Parathyroid adenoma (tissue), 2 donors: ENCODE results near the gene DOCK3.

Experiments
- H2AFZ ChIP-seq: fragments of 300-600 bp; sonication (generic); one replicate; pipeline ENCODE4 v1.7.0; 2017; ENCODE audit warnings: antibody characterized with exemption, mild to moderate bottlenecking
- H3K27ac ChIP-seq: fragments of 300-600 bp; sonication (generic); one replicate; pipeline ENCODE4 v1.7.0; 2017
- H3K27me3 ChIP-seq: fragments of 300-600 bp; sonication (generic); one replicate; pipeline ENCODE4 v1.7.0; 2017; ENCODE audit warnings: low read length; ENCODE audit not compliant: control insufficient read depth, insufficient read depth
- H3K36me3 ChIP-seq: fragments of 300-600 bp; sonication (generic); one replicate; pipeline ENCODE4 v1.7.0; 2017; ENCODE audit warnings: low read length; ENCODE audit not compliant: control insufficient read depth, insufficient read depth
- H3K4me1 ChIP-seq: fragments of 300-600 bp; sonication (generic); one replicate; pipeline ENCODE4 v1.7.0; 2017; ENCODE audit warnings: control low read depth
- H3K4me2 ChIP-seq: fragments of 300-600 bp; sonication (generic); one replicate; pipeline ENCODE4 v1.7.0; 2017; ENCODE audit warnings: low read length
- H3K4me3 ChIP-seq: fragments of 300-600 bp; sonication (generic); one replicate; pipeline ENCODE4 v1.7.0; 2017; ENCODE audit warnings: low read depth, low read length
- H3K79me2 ChIP-seq: fragments of 300-600 bp; sonication (generic); one replicate; pipeline ENCODE4 v1.7.0; 2017; ENCODE audit warnings: control low read depth
- H3K9ac ChIP-seq: fragments of 300-600 bp; sonication (generic); one replicate; pipeline ENCODE4 v1.7.0; 2017; ENCODE audit warnings: mild to moderate bottlenecking
- H3K9me3 ChIP-seq: fragments of 300-600 bp; sonication (generic); one replicate; pipeline ENCODE4 v1.7.0; 2017; ENCODE audit warnings: low read length; ENCODE audit not compliant: control insufficient read depth
- TF ChIP-seq, protein P1 (sequence below): fragments of 300-600 bp; sonication (generic); IDR thresholded peaks from one replicate; pipeline ENCODE4 v1.7.0; 2017; ENCODE audit warnings: antibody characterized with exemption, mild to moderate bottlenecking
- donor health status: primary hyperparathyroidism.

Gene DOCK3

DNA sequence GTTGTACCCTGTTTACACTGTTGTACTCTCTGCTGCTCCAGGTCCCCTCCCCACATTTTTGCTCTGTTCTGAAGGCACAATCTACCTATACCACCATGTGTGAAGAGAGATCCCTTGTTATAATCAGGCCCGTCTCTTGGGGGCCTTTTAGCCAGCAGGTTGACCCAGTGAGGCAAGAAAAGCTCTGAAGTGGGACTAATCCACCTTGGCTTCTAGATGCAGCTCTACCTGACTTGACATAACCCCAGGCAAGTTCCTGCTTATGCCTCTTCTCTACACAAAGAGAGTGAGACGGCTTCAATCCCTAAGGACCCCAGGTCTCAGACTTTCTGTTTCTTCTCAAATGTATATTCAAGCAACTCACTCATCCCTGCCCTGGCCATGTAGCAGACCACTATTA lies 653.5 kb downstream of the DOCK3 start:
- H3K79me2 ChIP-seq: no peaks in the 10 kb centered on the region
- H3K9me3 ChIP-seq: no peaks in the 10 kb centered on the region
- no peaks in the 10 kb centered on the region for H3K27me3 ChIP-seq
- H3K4me2 ChIP-seq: no peak overlapping the region
- H3K4me3 ChIP-seq: no peak overlapping the region
- H3K27ac ChIP-seq: no peak overlapping the region
- H3K36me3 ChIP-seq: no peaks in the 10 kb centered on the region
- no peaks in the 10 kb centered on the region for H3K4me1 ChIP-seq
- H2AFZ ChIP-seq: no peak overlapping the region
- TF ChIP-seq, protein P1, sequence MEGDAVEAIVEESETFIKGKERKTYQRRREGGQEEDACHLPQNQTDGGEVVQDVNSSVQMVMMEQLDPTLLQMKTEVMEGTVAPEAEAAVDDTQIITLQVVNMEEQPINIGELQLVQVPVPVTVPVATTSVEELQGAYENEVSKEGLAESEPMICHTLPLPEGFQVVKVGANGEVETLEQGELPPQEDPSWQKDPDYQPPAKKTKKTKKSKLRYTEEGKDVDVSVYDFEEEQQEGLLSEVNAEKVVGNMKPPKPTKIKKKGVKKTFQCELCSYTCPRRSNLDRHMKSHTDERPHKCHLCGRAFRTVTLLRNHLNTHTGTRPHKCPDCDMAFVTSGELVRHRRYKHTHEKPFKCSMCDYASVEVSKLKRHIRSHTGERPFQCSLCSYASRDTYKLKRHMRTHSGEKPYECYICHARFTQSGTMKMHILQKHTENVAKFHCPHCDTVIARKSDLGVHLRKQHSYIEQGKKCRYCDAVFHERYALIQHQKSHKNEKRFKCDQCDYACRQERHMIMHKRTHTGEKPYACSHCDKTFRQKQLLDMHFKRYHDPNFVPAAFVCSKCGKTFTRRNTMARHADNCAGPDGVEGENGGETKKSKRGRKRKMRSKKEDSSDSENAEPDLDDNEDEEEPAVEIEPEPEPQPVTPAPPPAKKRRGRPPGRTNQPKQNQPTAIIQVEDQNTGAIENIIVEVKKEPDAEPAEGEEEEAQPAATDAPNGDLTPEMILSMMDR: no peak
- no peak overlapping the region for H3K9ac ChIP-seq

DNA sequence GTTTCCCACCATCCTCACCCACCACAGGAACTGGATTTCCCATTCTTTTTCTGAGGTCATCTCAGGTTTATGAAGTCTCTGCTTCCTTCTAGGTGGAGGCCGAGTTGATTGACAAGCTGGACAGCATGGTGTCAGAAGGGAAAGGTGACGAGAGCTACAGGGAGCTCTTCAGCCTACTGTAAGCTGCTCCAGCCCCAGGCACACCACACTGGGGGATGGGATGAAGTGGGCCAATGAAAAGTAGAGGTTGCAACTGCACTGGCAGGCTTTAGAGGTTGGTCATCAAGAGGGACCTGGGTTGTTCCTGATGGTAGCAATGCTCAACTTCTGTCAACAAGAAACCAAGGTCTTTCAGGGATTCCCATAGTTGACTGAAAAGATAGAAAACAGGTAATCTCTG lies 655.3 kb downstream of the DOCK3 start:
- Histone ChIP-seq H3K4me1 (no peaks in the 10 kb centered on the region), H3K79me2 (no peaks in the 10 kb centered on the region), H3K9ac (no peak overlapping the region), H3K27ac (no peak overlapping the region), H3K27me3 (no peaks in the 10 kb centered on the region), H3K9me3 (no peaks in the 10 kb centered on the region), H3K4me3 (no peak overlapping the region), H2AFZ (no peak overlapping the region), H3K36me3 (no peaks in the 10 kb centered on the region), H3K4me2 (no peak overlapping the region)
- TF ChIP-seq, protein P1: no peak

DNA sequence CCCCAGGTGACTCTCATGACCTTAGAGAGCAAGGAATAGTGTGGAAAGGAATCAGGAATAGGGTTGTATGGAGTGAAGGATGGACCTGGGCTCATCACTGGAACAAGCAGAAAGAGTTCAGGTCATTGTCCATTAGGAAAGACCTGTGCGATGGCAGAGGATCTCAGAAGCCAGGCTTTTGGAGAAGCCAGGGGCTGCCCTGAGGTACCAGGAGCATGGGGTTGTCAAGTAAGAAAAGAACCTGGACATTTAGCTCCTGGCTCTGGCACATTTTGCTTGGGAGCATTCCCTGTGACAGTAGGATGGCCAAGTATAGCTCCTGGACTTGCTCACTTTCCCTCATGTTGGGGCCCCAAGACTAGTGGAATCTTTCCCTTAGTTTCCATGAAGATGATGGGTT lies 657.4 kb downstream of the DOCK3 start:
- H3K4me3 ChIP-seq: no peak overlapping the region
- H3K27ac ChIP-seq: no peak overlapping the region
- no peaks in the 10 kb centered on the region for H3K4me1 ChIP-seq
- no peaks in the 10 kb centered on the region for H3K36me3 ChIP-seq
- H3K79me2 ChIP-seq: no peaks in the 10 kb centered on the region
- no peaks in the 10 kb centered on the region for H3K9me3 ChIP-seq
- H3K27me3 ChIP-seq: no peaks in the 10 kb centered on the region
- TF ChIP-seq, protein P1: no peak
- H2AFZ ChIP-seq: no peak overlapping the region
- no peak overlapping the region for H3K9ac ChIP-seq
- no peak overlapping the region for H3K4me2 ChIP-seq

DNA sequence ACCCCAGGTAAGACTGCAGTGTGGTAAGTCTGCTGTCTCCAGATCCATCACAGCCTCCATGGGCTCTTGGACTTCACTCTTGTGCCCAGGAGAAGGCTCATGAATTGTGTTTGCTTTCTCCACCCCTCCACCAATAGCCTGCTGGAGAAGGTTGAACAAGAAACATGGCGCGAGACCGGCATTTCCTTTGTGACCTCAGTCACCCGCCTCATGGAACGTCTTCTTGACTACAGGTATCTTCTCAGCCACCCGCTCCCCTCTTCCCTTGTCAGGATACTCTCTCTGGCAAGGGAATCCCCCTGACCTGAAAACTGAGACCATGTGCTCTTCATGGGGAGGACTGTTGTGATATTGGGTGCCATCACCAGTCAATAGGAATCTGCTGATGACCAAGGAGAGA lies 658.3 kb downstream of the DOCK3 start:
- Histone ChIP-seq H3K9me3 (no peaks in the 10 kb centered on the region), H3K27ac (no peak overlapping the region), H3K27me3 (no peaks in the 10 kb centered on the region), H3K4me1 (no peaks in the 10 kb centered on the region), H3K4me3 (no peak overlapping the region), H3K36me3 (no peaks in the 10 kb centered on the region), H2AFZ (no peak overlapping the region), H3K4me2 (no peak overlapping the region), H3K9ac (no peak overlapping the region), H3K79me2 (no peaks in the 10 kb centered on the region)
- TF ChIP-seq, protein P1: no peak

DNA sequence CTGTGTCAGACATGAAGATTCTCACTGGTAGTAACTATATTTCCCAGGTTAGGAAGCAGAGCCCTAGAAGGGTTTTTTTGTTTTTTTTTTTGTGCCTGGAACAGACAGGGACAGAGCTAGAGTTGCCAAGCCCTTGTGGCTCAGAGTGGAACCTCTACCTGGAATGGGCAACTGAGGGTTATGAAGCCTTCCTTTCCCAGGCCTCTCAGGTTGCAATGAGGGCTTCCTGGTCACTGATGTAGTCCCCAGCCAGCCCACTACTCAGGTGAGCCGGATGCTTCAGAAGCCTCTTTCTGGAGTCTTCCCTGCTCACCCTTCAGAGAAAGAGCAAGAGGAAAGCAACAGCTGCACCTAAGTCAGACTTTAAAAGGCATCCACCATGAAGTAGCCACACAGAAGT lies 661.5 kb downstream of the DOCK3 start:
- TF ChIP-seq, protein P1: no peak
- Histone ChIP-seq H3K79me2 (no peaks in the 10 kb centered on the region), H3K9me3 (no peaks in the 10 kb centered on the region), H3K4me3 (no peak overlapping the region), H3K9ac (no peak overlapping the region), H3K4me1 (peaks cover 16% of the 10 kb centered on the region), H3K27ac (no peak overlapping the region), H3K27me3 (no peaks in the 10 kb centered on the region), H2AFZ (no peak overlapping the region), H3K36me3 (no peaks in the 10 kb centered on the region), H3K4me2 (no peak overlapping the region)
